ENCODE data around the gene DAND5.
A peak's percentile ranks its signal among the peaks of the same experiment; 100 is the strongest.
"Not testable (repeated sequence)": the region's sequence is repeated elsewhere in the genome, so short reads cannot be mapped to it uniquely, and the experiment has no call there.

DAND5 gene

DNA sequence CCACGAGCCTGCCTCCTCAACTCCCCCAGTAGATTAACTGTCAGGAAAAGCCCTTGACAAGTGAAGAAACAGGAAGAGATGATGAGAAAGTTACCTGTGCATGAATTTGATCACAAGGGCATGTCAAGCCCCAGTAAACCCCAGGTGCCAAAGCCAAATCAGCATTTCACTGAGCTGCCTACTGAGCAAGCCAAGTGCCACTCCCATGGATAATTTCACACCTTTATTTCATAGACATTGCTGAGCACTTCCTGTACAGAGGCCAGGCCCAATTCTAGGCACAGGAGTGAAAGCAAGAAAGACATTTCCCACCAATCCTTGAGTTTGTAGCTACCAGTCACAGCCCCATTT, 14.8 kb upstream of the DAND5 start:
- no peaks in the 10 kb centered on the region for H3K27me3 ChIP-seq (ENCODE audit: insufficient read depth, low read length)
- peak overlapping the region; percentile 27 for H3K4me3 ChIP-seq (ENCODE audit: low read depth, low read length)
- H2AFZ ChIP-seq (ENCODE audit: low read length, unreplicated experiment) = no peak overlapping the region
- peaks cover 37% of the 10 kb centered on the region for H3K79me2 ChIP-seq (ENCODE audit: control insufficient read depth, insufficient read depth, low read length, unreplicated experiment)
- peaks cover under 1% of the 10 kb centered on the region; the same call in 1 of the 2 replicates for H3K36me3 ChIP-seq (ENCODE audit: insufficient read depth, low read length)
- peak overlapping the region; percentile 100 for H3K27ac ChIP-seq (ENCODE audit: low read depth, low read length)
- peaks cover 41% of the 10 kb centered on the region for H3K4me1 ChIP-seq (ENCODE audit: control insufficient read depth, insufficient read depth, low read length, unreplicated experiment)

DNA sequence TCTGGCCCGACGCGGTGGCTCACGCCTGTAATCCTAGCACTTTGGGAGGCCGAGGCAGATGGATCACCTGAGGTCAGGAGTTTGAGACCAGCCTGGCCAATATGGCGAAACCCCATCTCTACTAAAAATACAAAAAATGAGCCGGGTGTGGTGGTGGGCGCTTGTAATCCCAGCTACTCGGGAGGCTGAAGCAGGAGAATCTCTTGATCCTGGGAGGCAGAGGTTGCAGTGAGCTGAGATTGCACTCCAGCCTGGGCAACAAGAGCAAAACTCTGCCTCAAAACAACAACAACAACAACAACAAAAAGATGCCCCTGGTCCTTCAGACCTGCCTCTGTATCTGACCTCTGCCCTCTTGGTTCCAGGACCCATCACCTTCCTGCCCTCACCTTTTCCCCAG, 13.8 kb upstream of the DAND5 start:
- Histone ChIP-seq H3K27ac (ENCODE audit: low read depth, low read length) (peak overlapping the region; percentile 100), H3K4me3 (ENCODE audit: low read depth, low read length) (peak overlapping the region; percentile 88), H3K4me1 (ENCODE audit: control insufficient read depth, insufficient read depth, low read length, unreplicated experiment) (peaks cover 41% of the 10 kb centered on the region), H3K79me2 (ENCODE audit: control insufficient read depth, insufficient read depth, low read length, unreplicated experiment) (peaks cover 37% of the 10 kb centered on the region)
- H3K36me3 ChIP-seq (ENCODE audit: insufficient read depth, low read length); H3K27me3 ChIP-seq (ENCODE audit: insufficient read depth, low read length); H2AFZ ChIP-seq (ENCODE audit: low read length, unreplicated experiment): not testable (repeated sequence)

DNA sequence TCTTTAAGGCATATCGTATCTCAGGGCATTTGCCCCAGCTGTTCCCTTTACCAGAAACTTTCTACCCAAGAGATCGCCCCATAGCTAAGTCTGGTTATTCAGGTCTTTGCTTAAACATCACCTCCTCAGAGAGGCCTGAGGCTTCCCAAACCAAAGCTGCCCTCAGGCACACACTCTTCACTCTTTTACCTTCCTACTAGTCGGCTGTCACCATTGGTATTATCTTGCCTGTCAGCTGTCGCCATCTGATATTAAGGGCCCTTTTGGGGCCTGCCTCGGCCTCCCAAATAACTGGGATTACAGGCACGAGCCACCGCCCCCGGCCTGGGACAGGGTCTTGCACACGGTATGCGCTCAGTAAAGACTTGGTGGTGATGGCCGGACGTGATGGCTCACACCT, 13.4 kb upstream of the DAND5 start:
- peaks cover 41% of the 10 kb centered on the region for H3K4me1 ChIP-seq (ENCODE audit: control insufficient read depth, insufficient read depth, low read length, unreplicated experiment)
- no peaks in the 10 kb centered on the region for H3K27me3 ChIP-seq (ENCODE audit: insufficient read depth, low read length)
- H3K4me3 ChIP-seq (ENCODE audit: low read depth, low read length) = peak overlapping the region; percentile 88
- peak overlapping the region; percentile 100 for H3K27ac ChIP-seq (ENCODE audit: low read depth, low read length)
- no peak overlapping the region for H2AFZ ChIP-seq (ENCODE audit: low read length, unreplicated experiment)
- H3K36me3 ChIP-seq (ENCODE audit: insufficient read depth, low read length) = no peaks in the 10 kb centered on the region
- peaks cover 37% of the 10 kb centered on the region for H3K79me2 ChIP-seq (ENCODE audit: control insufficient read depth, insufficient read depth, low read length, unreplicated experiment)

DNA sequence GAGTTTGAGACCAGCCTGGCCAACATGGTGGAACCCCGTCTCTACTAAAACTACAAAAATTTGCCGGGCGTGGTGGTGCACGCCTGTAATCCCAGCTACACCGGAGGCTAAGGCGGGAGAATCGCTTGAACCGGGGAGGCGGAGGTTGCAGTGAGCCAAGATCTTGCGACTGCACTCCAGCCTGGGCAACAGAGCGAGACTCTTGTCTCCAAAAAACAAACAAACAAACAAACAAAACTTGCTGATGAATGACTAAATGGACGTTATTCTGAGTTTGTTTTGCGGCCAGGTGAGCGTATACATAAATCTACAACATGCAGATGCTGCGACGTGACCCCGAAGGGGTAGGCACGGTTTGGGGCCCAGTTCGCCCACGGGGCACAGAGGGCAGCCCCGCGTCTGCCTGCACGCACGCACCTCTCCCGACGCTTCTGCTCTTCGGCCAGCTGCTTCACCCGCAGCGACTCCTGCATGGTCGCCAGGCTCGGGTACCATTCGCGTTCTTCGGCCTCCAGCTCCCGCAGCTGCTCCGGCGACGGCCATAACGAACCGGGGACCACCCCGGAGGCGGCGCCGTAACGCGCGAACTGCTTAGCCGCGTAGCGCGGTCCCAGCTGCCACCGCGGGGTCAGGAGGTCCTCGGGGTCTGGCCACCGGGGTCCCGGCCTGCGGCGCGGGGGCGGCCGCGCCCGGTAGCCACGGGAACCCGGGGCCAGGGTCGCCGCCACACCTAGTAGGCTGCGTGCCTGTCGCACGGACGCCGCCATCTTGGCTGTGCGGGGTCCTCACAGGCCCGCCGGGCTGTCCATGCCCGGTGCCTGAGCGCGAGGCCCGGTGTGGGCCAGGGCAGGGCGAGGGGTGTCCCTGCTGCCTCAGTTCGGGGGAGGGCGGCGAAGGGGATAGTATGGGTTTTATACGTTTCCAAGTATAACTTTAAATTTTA, 12.7 kb upstream of the DAND5 start, which contains the start of gene GADD45GIP1:
Gene GADD45GIP1, minus strand, starts transcription at position 778 of the 943 bp plus-strand sequence. Its CDS starts 11 bp downstream, at position 767.
- peak within 1 kb of the TSS; percentile 59 for H2AFZ ChIP-seq (ENCODE audit: low read length, unreplicated experiment)
- no peaks in the 10 kb centered on the region for H3K27me3 ChIP-seq (ENCODE audit: insufficient read depth, low read length)
- peak within 1 kb of the TSS; percentile 100 for H3K27ac ChIP-seq (ENCODE audit: low read depth, low read length)
- H3K4me3 ChIP-seq (ENCODE audit: low read depth, low read length) = peak within 1 kb of the TSS; percentile 88
- peaks cover 35% of the 10 kb centered on the region for H3K79me2 ChIP-seq (ENCODE audit: control insufficient read depth, insufficient read depth, low read length, unreplicated experiment)
- peaks cover 39% of the 10 kb centered on the region for H3K4me1 ChIP-seq (ENCODE audit: control insufficient read depth, insufficient read depth, low read length, unreplicated experiment)
- no peaks in the 10 kb centered on the region for H3K36me3 ChIP-seq (ENCODE audit: insufficient read depth, low read length)

DNA sequence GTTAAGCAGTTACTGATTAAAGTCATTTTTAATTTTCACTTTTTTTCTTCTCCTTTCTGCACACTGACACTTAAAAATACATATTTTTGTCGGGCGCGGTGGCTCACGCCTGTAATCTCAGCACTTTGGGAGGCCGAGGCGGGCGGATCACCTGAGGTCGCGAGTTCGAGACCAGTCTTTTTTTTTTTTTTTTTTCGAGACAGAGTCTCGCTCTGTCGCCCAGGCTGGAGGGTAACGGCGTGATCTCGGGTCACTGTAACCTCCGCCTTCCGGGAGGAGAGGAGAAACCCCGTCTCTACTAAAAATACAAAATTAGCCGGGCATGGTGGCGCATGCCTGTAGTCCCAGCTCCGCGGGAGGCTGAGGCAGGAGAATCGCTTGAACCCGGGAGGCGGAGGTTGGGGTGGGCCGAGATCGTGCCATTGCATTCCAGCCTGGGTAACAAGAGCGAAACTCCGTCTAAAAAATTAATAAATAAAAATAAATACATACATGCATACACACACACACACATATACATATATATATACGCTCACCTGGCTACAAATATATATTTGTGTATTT, 11.9 kb upstream of the DAND5 start:
- Histone ChIP-seq H3K4me3 (ENCODE audit: low read depth, low read length) (peak overlapping the region; percentile 88), H3K79me2 (ENCODE audit: control insufficient read depth, insufficient read depth, low read length, unreplicated experiment) (peaks cover 35% of the 10 kb centered on the region), H3K27ac (ENCODE audit: low read depth, low read length) (peak overlapping the region; percentile 100), H2AFZ (ENCODE audit: low read length, unreplicated experiment) (peak overlapping the region; percentile 59), H3K4me1 (ENCODE audit: control insufficient read depth, insufficient read depth, low read length, unreplicated experiment) (peaks cover 32% of the 10 kb centered on the region)
- H3K27me3 ChIP-seq (ENCODE audit: insufficient read depth, low read length); H3K36me3 ChIP-seq (ENCODE audit: insufficient read depth, low read length): not testable (repeated sequence)

DNA sequence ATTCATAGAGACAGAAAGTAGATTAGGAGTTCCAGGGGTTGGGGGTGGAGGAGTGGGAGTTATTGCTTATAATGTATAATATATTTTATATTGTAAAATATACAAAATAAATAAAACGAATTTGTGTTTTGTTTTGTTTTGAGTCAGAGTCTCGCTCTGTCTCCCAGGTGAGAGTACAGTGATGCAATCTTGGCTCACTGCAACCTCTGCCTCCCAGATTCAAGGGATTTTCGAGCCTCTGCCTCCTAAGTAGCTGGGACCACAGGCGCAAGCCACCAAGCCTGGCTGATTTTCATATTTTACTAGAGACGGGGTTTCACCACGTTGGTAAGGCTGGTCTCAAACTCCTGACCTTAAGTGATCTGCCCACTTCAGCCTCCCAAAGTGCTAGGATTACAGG, 9.9 kb upstream of the DAND5 start:
- Histone ChIP-seq H3K79me2 (ENCODE audit: control insufficient read depth, insufficient read depth, low read length, unreplicated experiment) (peaks cover 29% of the 10 kb centered on the region), H2AFZ (ENCODE audit: low read length, unreplicated experiment) (no peak overlapping the region), H3K36me3 (ENCODE audit: insufficient read depth, low read length) (no peaks in the 10 kb centered on the region), H3K4me3 (ENCODE audit: low read depth, low read length) (no peak overlapping the region), H3K27ac (ENCODE audit: low read depth, low read length) (no peak overlapping the region), H3K4me1 (ENCODE audit: control insufficient read depth, insufficient read depth, low read length, unreplicated experiment) (peaks cover 14% of the 10 kb centered on the region), H3K27me3 (ENCODE audit: insufficient read depth, low read length) (no peaks in the 10 kb centered on the region)

DNA sequence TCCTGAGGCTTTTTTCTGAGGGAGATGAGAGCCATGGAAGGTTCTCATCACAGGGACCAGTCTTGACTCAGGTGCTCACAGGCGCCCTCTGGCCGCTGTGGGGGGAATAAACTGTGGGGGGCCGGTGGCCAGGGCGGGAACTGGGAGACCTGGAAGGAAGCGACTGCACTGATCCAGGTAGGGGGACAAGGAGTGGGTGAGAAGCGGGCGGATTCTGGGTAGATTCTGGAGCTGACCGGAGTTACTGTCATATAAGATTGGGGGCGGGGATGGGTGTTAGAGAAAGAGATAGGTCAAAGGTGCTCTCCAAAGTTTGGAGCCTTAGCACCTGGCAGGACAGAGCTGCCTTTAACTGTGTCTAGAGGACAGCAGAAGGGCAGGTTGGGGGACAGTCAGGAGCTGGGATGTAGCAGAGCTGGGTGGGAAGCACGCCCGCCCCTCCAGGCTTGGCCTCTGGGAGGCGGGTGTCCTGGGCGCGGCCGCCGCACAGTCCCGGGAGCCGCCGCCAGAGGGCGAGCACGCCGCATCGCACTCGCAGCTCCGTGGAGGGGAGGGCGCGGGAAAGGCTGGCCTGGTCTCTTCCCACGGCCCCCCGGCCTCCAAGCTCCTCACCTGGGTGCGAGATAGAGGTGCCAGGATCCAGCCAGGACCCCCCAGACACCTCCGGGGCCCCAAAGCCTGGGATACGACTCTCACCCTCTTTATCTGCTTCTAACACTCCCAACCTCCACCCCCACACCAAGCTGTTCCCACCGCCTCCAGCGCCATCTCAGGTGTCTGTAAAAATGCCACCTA, 4.2 kb upstream of the DAND5 start:
- no peaks in the 10 kb centered on the region for H3K79me2 ChIP-seq (ENCODE audit: control insufficient read depth, insufficient read depth, low read length, unreplicated experiment)
- no peaks in the 10 kb centered on the region for H3K4me1 ChIP-seq (ENCODE audit: control insufficient read depth, insufficient read depth, low read length, unreplicated experiment)
- peak overlapping the region; percentile 39; the same call in 1 of the 2 replicates for H3K27ac ChIP-seq (ENCODE audit: low read depth, low read length)
- H3K36me3 ChIP-seq (ENCODE audit: insufficient read depth, low read length) = no peaks in the 10 kb centered on the region
- H3K27me3 ChIP-seq (ENCODE audit: insufficient read depth, low read length) = no peaks in the 10 kb centered on the region
- peak overlapping the region; percentile 100 for H2AFZ ChIP-seq (ENCODE audit: low read length, unreplicated experiment)
- H3K4me3 ChIP-seq (ENCODE audit: low read depth, low read length) = peak overlapping the region; percentile 84

DNA sequence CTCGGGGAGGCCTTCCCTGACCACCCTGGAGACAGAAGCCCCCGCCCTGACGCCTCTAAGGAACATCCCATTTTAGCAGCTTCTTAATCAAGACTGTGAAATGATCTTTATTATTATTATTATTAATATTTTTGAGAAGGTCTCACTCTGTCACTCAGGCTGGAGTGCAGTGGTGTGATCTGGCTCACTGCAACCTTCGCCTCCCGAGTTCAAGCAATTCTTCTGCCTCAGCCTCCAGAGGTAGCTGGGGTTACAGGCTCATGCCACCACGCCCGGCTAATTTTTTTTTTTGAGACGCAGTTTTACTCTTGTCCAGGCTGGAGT, 3.6 kb upstream of the DAND5 start:
- Histone ChIP-seq H3K79me2 (ENCODE audit: control insufficient read depth, insufficient read depth, low read length, unreplicated experiment) (no peaks in the 10 kb centered on the region), H3K4me3 (ENCODE audit: low read depth, low read length) (peak overlapping the region; percentile 84), H3K36me3 (ENCODE audit: insufficient read depth, low read length) (no peaks in the 10 kb centered on the region), H3K27ac (ENCODE audit: low read depth, low read length) (no peak overlapping the region), H2AFZ (ENCODE audit: low read length, unreplicated experiment) (peak overlapping the region; percentile 100), H3K4me1 (ENCODE audit: control insufficient read depth, insufficient read depth, low read length, unreplicated experiment) (no peaks in the 10 kb centered on the region), H3K27me3 (ENCODE audit: insufficient read depth, low read length) (no peaks in the 10 kb centered on the region)

DNA sequence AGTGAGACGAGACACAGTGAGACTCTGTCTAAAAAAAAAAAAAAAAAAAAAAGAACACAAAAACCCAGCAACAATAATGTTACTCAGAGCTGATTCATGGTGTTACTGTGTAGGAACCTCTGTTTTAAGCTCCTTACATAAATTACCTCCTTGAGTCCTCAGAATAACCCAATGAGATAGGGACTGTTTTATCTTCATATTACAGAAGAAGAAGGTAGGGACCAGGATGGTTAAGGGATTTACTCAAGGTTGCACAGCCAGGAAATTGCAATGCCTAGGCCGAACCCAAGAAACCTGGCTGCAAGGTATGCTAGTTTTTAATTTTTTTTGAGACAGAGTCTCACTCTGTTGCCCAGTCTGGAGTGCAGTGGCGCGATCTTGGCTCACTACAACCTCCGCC, 1.5 kb upstream of the DAND5 start:
- no peaks in the 10 kb centered on the region for H3K27me3 ChIP-seq (ENCODE audit: insufficient read depth, low read length)
- H3K36me3 ChIP-seq (ENCODE audit: insufficient read depth, low read length) = no peaks in the 10 kb centered on the region
- no peak overlapping the region for H3K4me3 ChIP-seq (ENCODE audit: low read depth, low read length)
- no peaks in the 10 kb centered on the region for H3K79me2 ChIP-seq (ENCODE audit: control insufficient read depth, insufficient read depth, low read length, unreplicated experiment)
- H3K27ac ChIP-seq (ENCODE audit: low read depth, low read length) = no peak overlapping the region
- H2AFZ ChIP-seq (ENCODE audit: low read length, unreplicated experiment) = no peak overlapping the region
- no peaks in the 10 kb centered on the region for H3K4me1 ChIP-seq (ENCODE audit: control insufficient read depth, insufficient read depth, low read length, unreplicated experiment)

DNA sequence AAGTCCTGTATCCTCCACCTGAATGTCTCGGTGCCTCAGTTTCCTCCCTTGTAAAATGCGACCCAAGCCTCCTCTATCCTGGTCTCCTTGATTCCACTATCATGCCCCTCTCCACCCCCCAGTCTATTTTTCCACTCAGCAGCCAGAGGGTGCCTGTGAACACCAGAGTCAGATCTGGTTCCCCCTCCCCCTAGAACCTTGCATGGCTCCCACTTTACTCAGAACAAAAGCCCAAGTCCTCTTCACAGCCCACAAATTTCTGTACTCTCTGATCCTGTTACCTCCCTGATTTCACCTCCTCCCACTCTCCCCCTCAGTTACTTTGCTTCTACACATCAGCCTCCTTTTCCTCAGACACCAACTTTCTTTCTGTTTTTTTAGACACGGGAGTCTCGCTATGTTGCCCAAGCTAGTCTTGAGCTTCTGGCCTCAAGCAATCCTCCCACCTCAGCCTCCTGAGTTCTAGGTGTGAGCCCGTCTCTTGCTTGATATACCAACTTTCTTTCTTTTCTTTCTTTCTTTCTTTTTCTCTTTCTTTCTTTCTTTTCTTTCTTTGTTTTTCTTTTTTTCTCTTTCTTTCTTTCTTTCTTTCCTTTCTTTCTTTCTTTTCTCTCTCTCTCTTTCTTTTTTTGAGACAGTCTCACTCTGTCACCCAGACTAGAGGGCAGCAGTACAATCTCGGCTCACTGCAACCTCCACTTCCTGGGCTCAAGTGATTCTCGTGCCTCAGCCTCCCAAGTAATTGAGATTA, 869 bp downstream of the DAND5 start:
- no peaks in the 10 kb centered on the region for H3K4me1 ChIP-seq (ENCODE audit: control insufficient read depth, insufficient read depth, low read length, unreplicated experiment)
- H3K27me3 ChIP-seq (ENCODE audit: insufficient read depth, low read length) = no peaks in the 10 kb centered on the region
- H3K36me3 ChIP-seq (ENCODE audit: insufficient read depth, low read length) = no peaks in the 10 kb centered on the region
- no peak overlapping the region for H3K27ac ChIP-seq (ENCODE audit: low read depth, low read length)
- no peak overlapping the region for H3K4me3 ChIP-seq (ENCODE audit: low read depth, low read length)
- H2AFZ ChIP-seq (ENCODE audit: low read length, unreplicated experiment) = no peak overlapping the region
- no peaks in the 10 kb centered on the region for H3K79me2 ChIP-seq (ENCODE audit: control insufficient read depth, insufficient read depth, low read length, unreplicated experiment)
